ENCODE data around the gene CFDP1. TPM values are rescaled to one million over a fixed set of nuclear protein-coding genes. Genes with fewer than 3 reads are reported as not detected.
"Not testable (repeated sequence)": the region's sequence is repeated elsewhere in the genome, so short reads cannot be mapped to it uniquely, and the experiment has no call there.

Gene CFDP1
- total RNA-seq, 1 experiment from 2014 or later: 90.3 TPM

GRCh38 chr16:75446416-75446815 is 13.1 kb upstream of the CFDP1 start:
- Histone ChIP-seq H3K9me3 (replicated peaks) (no peaks in the 10 kb centered on the region), H3K36me3 (peaks cover 23% of the 10 kb centered on the region), H3K27ac (no peak overlapping the region), H3K27me3 (replicated peaks) (no peaks in the 10 kb centered on the region), H3K4me3 (no peak overlapping the region), H3K4me1 (replicated peaks) (no peaks in the 10 kb centered on the region)
- no peak for DNase-seq (ENCODE audit: low read depth in 1 of 2, low spot score in 2 of 2)

GRCh38 chr16:75445298-75445697 is 12.0 kb upstream of the CFDP1 start:
- H3K4me3 ChIP-seq: no peak overlapping the region
- no peaks in the 10 kb centered on the region for H3K4me1 ChIP-seq (replicated peaks)
- no peak for DNase-seq (ENCODE audit: low read depth in 1 of 2, low spot score in 2 of 2)
- peaks cover 14% of the 10 kb centered on the region for H3K36me3 ChIP-seq
- H3K27me3 ChIP-seq (replicated peaks): no peaks in the 10 kb centered on the region
- no peaks in the 10 kb centered on the region for H3K9me3 ChIP-seq (replicated peaks)
- no peak overlapping the region for H3K27ac ChIP-seq

DNA sequence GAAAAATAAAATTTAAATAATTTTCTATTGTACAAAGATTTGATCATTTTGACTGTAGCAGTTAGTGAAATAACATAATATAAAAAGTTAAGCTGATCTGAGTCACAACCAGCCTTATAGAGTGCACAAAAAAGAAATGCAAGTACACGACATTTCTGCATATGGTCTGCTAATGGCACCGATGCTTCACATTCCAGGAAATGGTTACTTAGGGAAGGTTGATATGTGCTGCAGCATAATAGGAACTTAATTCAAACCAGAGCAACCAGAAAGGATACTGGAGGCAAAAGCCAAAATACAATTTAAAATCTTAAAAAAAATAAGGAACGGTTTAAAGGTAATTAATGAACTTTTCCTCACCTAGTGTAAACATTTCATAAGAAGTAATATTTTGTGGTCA is 10.0 kb upstream of the CFDP1 start:
- Histone ChIP-seq H3K4me1 (replicated peaks) (no peaks in the 10 kb centered on the region), H3K36me3 (peaks cover 7% of the 10 kb centered on the region), H3K4me3 (no peak overlapping the region), H3K9me3 (replicated peaks) (no peaks in the 10 kb centered on the region), H3K27ac (no peak overlapping the region), H3K27me3 (replicated peaks) (no peaks in the 10 kb centered on the region)
- DNase-seq (ENCODE audit: low read depth in 1 of 2, low spot score in 2 of 2): no peak

DNA sequence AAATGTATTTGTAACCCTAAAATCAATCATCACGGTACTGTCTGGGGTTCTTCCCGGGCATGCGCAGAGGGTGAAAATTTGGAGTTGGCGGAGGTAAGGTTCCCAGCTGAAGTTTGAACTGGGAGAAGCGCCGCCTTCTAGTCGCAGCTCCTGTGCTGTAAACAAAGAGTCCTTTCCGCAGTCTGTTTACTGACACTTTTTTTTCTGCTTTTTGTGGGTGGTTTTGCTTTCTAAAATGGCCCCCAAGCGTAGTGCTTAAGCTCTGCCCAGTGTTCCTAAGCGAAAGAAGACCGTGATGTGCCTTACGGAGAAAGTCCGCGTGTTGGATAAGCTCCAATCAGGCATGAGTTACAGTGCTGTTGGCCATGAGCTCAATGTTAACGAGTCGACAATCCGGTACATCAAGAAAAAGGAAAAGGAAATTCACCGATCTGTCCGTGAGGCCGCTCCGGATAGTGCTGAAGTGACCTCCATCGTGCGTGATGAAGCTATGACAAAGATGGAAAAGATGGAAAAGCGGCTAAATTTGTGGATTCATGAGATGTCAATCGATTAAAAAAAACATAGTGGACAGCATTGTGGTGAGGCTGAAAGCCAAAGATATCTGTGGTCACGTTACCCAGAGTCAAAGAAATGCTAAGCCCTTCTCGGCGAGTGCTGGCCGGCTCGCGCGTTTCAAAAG is 570 bp upstream of the CFDP1 start:
- Histone ChIP-seq H3K27ac (peak overlapping the region; percentile 92), H3K9me3 (replicated peaks) (no peaks in the 10 kb centered on the region)
- DNase-seq (ENCODE audit: low read depth in 1 of 2, low spot score in 2 of 2): peak; percentile 77 to 97

GRCh38 chr16:75429621-75430403 is 3.5 kb downstream of the CFDP1 start:
- Histone ChIP-seq H3K4me3 (no peak overlapping the region), H3K9me3 (replicated peaks) (no peaks in the 10 kb centered on the region), H3K27ac (no peak overlapping the region), H3K36me3 (peaks cover 4% of the 10 kb centered on the region; the same call in 1 of the 2 replicates), H3K27me3 (replicated peaks) (no peaks in the 10 kb centered on the region), H3K4me1 (replicated peaks) (peaks cover 17% of the 10 kb centered on the region)
- no peak for DNase-seq (ENCODE audit: low read depth in 1 of 2, low spot score in 2 of 2)

More for the DNA sequence above, 570 bp upstream of the CFDP1 start:
- Histone ChIP-seq H3K4me3 (peak overlapping the region; percentile 77), H3K36me3 (peaks cover 4% of the 10 kb centered on the region; the same call in 1 of the 2 replicates), H3K4me1 (replicated peaks) (peaks cover 9% of the 10 kb centered on the region), H3K27me3 (replicated peaks) (no peaks in the 10 kb centered on the region)

- not testable (repeated sequence) for H3K4me3 ChIP-seq
Measured at GRCh38 chr16:75426524-75426923, 6.8 kb downstream of the CFDP1 start.

GRCh38 chr16:75424105-75424762 is 9.1 kb downstream of the CFDP1 start:
- H3K27ac ChIP-seq; H3K36me3 ChIP-seq; H3K4me1 ChIP-seq (replicated peaks); H3K4me3 ChIP-seq; DNase-seq (ENCODE audit: low read depth in 1 of 2, low spot score in 2 of 2); H3K9me3 ChIP-seq (replicated peaks); H3K27me3 ChIP-seq (replicated peaks): not testable (repeated sequence)

More at GRCh38 chr16:75426524-75426923, 6.8 kb downstream of the CFDP1 start:
- H3K4me1 ChIP-seq (replicated peaks); H3K27ac ChIP-seq; H3K27me3 ChIP-seq (replicated peaks); H3K36me3 ChIP-seq; H3K9me3 ChIP-seq (replicated peaks): not testable (repeated sequence)
- peak; percentile 32 to 65 for DNase-seq (ENCODE audit: low read depth in 1 of 2, low spot score in 2 of 2)

DNA sequence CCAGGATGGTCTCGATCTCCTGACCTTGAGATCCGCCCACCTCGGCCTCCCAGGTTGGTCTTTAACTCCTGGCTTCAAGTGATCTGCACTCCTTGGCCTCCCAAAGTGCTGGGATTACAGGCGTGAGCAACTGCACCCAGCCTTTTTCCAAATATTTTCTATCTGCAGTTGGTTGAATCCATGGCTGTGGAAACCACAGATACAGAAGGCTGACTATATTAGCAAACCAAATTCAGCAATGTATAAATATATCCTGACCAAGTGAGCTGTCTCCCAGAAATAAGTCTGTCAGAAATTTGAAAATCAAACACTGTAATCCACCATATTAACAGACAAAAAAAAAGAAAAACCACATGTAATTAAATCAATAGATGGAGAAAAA is 9.6 kb downstream of the CFDP1 start:
- Histone ChIP-seq H3K9me3 (replicated peaks) (no peaks in the 10 kb centered on the region), H3K36me3 (no peaks in the 10 kb centered on the region), H3K4me3 (no peak overlapping the region), H3K4me1 (replicated peaks) (peaks cover 9% of the 10 kb centered on the region), H3K27ac (no peak overlapping the region), H3K27me3 (replicated peaks) (no peaks in the 10 kb centered on the region)
- DNase-seq (ENCODE audit: low read depth in 1 of 2, low spot score in 2 of 2): no peak

GRCh38 chr16:75421820-75422126 is 11.5 kb downstream of the CFDP1 start:
- DNase-seq (ENCODE audit: low read depth in 1 of 2, low spot score in 2 of 2): no peak
- no peaks in the 10 kb centered on the region for H3K27me3 ChIP-seq (replicated peaks)
- H3K9me3 ChIP-seq (replicated peaks): no peaks in the 10 kb centered on the region
- peaks cover 20% of the 10 kb centered on the region for H3K4me1 ChIP-seq (replicated peaks)
- H3K27ac ChIP-seq: no peak overlapping the region
- no peaks in the 10 kb centered on the region for H3K36me3 ChIP-seq
- H3K4me3 ChIP-seq: no peak overlapping the region

DNA sequence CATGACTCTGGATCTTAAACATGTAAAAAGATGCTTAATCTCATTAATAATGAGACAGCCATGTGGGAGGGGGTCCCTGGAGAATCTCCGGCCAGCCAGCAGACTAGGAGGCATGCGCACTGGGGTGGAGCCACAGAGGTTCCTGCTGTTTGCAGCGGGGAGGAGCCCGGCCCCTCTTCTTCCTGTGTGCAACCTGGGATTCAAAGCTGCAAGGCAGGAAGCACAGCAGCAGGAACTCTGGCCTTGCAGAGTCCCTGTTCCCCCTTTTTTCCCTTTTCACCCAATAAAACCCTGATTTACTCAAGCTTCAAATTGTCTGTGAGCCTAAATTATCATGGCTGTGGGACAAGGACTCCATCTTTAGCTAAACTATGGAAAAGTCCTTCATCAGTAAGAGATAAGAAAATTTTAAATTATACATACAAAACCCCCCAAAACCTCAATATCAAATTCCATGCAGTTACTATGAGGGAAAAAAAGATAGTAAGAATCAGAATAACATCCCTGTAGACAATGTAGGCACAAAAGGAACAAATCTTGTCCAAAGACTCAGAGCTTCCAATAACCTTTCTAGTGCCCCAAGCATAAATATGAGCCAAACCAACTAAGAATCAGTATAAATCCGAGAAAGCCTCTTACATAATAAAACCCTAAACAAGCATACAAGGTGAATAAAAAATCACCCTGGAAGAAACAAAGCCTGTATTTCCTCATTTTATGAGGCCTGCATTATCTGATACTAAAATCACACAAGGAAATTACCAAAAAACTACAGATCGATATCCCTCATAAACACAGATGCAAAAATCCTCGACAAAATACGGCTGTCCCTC is 12.1 kb downstream of the CFDP1 start:
- Histone ChIP-seq H3K9me3 (replicated peaks) (no peaks in the 10 kb centered on the region), H3K27me3 (replicated peaks) (no peaks in the 10 kb centered on the region), H3K4me3 (no peak overlapping the region), H3K36me3 (no peaks in the 10 kb centered on the region), H3K27ac (no peak overlapping the region), H3K4me1 (replicated peaks) (peaks cover 20% of the 10 kb centered on the region)
- no peak for DNase-seq (ENCODE audit: low read depth in 1 of 2, low spot score in 2 of 2)

DNA sequence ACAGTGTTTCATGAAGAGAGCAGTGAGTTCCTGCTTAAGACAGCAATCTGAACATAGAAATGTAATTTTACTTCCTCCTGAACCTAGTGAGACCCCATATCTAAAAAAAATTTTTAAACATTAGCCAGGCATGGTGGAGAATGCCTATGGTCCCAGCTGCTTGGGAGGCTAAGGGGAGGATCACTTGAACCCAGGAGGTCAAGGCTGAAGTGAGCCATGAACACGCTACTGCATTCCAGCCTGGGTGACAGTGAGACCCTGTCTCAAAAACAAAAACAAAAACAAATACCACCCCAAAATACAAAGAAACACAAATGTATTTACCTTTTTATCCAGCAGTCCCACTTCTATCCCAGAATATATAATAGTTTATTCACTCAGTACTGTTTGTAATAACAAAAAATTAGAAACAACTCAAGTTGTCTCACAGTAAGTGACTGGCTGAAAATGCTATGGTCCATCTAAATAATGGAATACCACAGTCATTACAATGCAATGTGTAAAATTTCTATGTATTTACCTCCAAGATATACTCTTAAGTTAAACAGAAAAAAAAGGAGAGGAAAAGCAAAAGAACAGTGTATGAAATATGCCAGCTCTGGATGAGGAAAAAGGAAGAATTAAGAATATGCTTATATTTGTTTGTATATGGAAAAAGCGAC is 16.3 kb downstream of the CFDP1 start:
- no peak overlapping the region for H3K4me3 ChIP-seq
- peaks cover 35% of the 10 kb centered on the region for H3K4me1 ChIP-seq (replicated peaks)

DNA sequence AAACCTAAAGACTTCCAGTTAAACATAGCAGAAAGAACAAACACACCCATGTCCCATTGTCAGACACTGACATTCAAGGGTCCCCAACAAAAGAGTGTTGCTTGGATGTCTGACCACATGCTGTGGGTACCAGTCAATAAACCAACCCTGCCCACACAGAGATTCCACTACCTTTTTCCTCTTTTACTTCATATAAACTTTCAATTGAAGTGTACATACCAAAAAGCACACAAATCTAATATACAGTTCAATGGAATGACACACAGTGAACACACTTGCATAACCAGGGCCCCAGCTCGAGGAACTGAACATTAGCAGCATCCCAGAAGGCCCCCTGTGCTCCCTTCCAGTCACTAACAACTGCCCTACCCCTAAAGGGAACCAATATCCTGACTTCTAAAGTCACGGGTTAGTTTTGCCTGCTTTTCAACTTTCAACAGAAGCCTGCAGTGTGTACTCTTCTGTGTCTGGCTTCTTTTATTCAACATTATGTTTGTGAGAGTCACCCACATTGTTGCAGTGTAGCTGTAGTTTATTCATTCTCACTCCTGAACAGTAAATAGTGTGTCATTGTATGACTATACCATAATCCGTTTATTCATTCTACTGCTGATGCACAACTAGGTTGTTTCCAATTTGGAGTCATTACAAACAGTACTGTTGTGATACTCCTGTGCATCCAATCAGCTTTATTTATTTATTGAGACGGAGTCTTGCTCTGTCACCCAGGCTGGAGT is 18.0 kb downstream of the CFDP1 start:
- Histone ChIP-seq H3K9me3 (replicated peaks) (no peaks in the 10 kb centered on the region), H3K4me1 (replicated peaks) (peaks cover 35% of the 10 kb centered on the region), H3K27me3 (replicated peaks) (no peaks in the 10 kb centered on the region), H3K4me3 (no peak overlapping the region), H3K27ac (0 out of 2 replicates have a peak overlapping the region, but pooled peaks have one; percentile 13), H3K36me3 (peaks cover 16% of the 10 kb centered on the region)
- DNase-seq (ENCODE audit: low read depth in 1 of 2, low spot score in 2 of 2): peak in 1 of 2 experiments; percentile 31

More for the DNA sequence above, 16.3 kb downstream of the CFDP1 start:
- peaks cover 6% of the 10 kb centered on the region for H3K36me3 ChIP-seq
- no peaks in the 10 kb centered on the region for H3K9me3 ChIP-seq (replicated peaks)
- H3K27me3 ChIP-seq (replicated peaks): no peaks in the 10 kb centered on the region
- no peak overlapping the region; the same call in 1 of the 2 replicates for H3K27ac ChIP-seq
- no peak for DNase-seq (ENCODE audit: low read depth in 1 of 2, low spot score in 2 of 2)
